Uterus (tissue), 2 donors: ENCODE measurements around the gene COCH.

ENCODE experiments used
- CTCF ChIP-seq, 4 experiments: fragments of 200-600 bp in 2 of 4; fragments of 450-650 bp in 2 of 4; sonication (generic) in 2 of 4; IDR thresholded peaks; one replicate each; pipeline ENCODE4 v1.5.1; 2016 to 2019; ENCODE audit warnings: antibody characterized with exemption in 4 of 4, mild to moderate bottlenecking in 2 of 4, moderate library complexity in 1 of 4
- POLR2A ChIP-seq, 2 donors: fragments of 450-650 bp; IDR thresholded peaks; one replicate each; pipeline ENCODE4 v1.6.1; 2016; ENCODE audit warnings: antibody characterized with exemption in 2 of 2, mild to moderate bottlenecking in 1 of 2, moderate library complexity in 1 of 2

GRCh38 chr14:30906752-30907658, 32.6 kb downstream of the COCH start:
- TF ChIP-seq POLR2A (IDR thresholded peaks at IDR 0.05) (no peak), CTCF (IDR thresholded peaks at IDR 0.05) (no peak)
